ENCODE measurements around the gene ABLIM1.

DNA sequence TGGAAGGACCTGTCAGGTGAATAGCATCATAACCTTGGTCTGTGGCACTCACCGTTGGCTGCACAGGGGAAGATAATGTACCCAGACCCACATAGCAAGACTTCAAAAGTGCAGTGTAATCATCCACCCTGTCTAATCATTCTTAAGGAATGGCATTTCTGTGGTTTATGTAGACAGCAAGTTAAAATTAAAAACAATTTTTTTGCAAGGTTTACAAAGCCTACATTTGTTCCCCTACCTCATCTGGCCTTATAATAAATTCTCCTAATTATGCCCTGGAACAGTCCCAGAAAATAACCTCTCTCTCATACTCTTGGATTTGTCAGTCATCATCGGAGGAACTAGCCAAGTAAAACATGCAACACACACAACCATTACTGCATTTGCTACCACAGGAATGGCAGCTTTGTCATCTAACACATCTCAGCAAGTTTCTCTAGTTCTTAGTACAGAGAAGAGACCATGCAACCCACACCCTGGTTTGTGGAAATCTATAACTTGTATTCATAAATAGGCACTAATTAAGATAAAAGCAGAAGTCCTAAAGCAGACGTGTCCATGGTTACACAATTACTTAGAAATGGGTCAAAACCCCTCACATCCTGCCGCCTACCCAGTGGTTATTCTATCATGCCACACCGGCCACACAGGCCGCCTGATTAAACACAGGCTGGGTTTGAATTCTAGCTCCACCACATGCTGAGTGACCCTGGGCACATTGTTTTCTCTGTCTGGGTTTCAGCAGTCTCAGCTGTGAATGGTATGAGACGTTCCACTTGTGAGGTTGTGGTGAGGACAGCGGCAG, 19.1 kb downstream of the ABLIM1 start:
- TF ChIP-seq RAD21 (IDR thresholded peaks at IDR 0.05; ENCODE audit: low read depth) (peak; percentile 25), FOXM1 (IDR thresholded peaks at IDR 0.05; ENCODE audit: borderline replicate concordance, low read depth) (0 out of 2 replicates have a peak, but pooled peaks have one; percentile 46), TCF12 (IDR thresholded peaks at IDR 0.05; ENCODE audit: low read depth) (peak; percentile 59; the same call in 1 of the 2 replicates), CEBPB (IDR thresholded peaks at IDR 0.05) (peak; percentile 7; the same call in 1 of the 2 replicates)

All from Ishikawa (cell line).